WTC11 (cell line): Measurements from ENCODE around the gene OPCML. TPM values are rescaled to one million over a fixed set of nuclear protein-coding genes. Genes with fewer than 3 reads are reported as not detected.

Source experiments
- ATAC-seq: fragments of 200-7000 bp; cut with Tn5 transposase; 2 replicates; pipeline ENCODE4 v1.10.0; 2021; ENCODE audit warnings: mild to moderate bottlenecking, moderate library complexity
- CTCF ChIA-PET: fragments of 300-600 bp; sonication (Branson Sonifier 250); formaldehyde crosslinking; loops from one replicate; lab custom pipeline; 2021; ENCODE audit warnings: antibody characterized with exemption; lab: Charles Lee
- POLR2A ChIA-PET: fragments of 350-600 bp; sonication (Branson Sonifier 250); formaldehyde crosslinking; loops from one replicate; lab custom pipeline; 2021; ENCODE audit warnings: antibody characterized with exemption; lab: Charles Lee
- DNase-seq: peaks from one replicate; pipeline ENCODE4 v3.0.0; 2021; ENCODE audit warnings: low spot score
- H3K27ac Mint-ChIP-seq: 2 replicates; pipeline ENCODE4 v1.8.0; 2021; ENCODE audit warnings: mixed read lengths
- H3K27me3 Mint-ChIP-seq: 2 replicates; pipeline ENCODE4 v1.8.0; 2021; ENCODE audit warnings: low read depth, mild to moderate bottlenecking, moderate library complexity, mixed read lengths
- H3K36me3 Mint-ChIP-seq: 2 replicates; pipeline ENCODE4 v1.8.0; 2021; ENCODE audit warnings: mixed read lengths
- H3K4me1 Mint-ChIP-seq: 2 replicates; pipeline ENCODE4 v1.8.0; 2022; ENCODE audit warnings: mixed read lengths
- H3K4me3 Mint-ChIP-seq: 2 replicates; pipeline ENCODE4 v1.8.0; 2021; ENCODE audit warnings: mild to moderate bottlenecking, moderate library complexity, mixed read lengths
- H3K9me3 Mint-ChIP-seq: 2 replicates; pipeline ENCODE4 v1.8.0; 2021; ENCODE audit warnings: mixed read lengths
- CREM ChIP-seq: sonication (generic); formaldehyde crosslinking; IDR thresholded peaks from 2 replicates; pipeline ENCODE4 v1.8.1; 2022; ENCODE audit warnings: mild to moderate bottlenecking, missing genetic modification reagents, moderate library complexity
- ELF4 ChIP-seq: sonication (generic); formaldehyde crosslinking; IDR thresholded peaks from 2 replicates; pipeline ENCODE4 v1.8.1; 2022; ENCODE audit warnings: low read depth, mild to moderate bottlenecking, moderate library complexity, missing genetic modification reagents
- ETV6 ChIP-seq: sonication (generic); formaldehyde crosslinking; IDR thresholded peaks from 2 replicates; pipeline ENCODE4 v1.8.1; 2022; ENCODE audit warnings: mild to moderate bottlenecking, missing genetic modification reagents
- GABPB1 ChIP-seq: sonication (generic); formaldehyde crosslinking; IDR thresholded peaks from 2 replicates; pipeline ENCODE4 v1.8.1; 2023; ENCODE audit warnings: mild to moderate bottlenecking, missing genetic modification reagents
- HMGA2 ChIP-seq: fragments of 250-450 bp; sonication (Bioruptor Pico); IDR thresholded peaks from 2 replicates; pipeline ENCODE4 v1.4.0; 2021; ENCODE audit warnings: mild to moderate bottlenecking, moderate library complexity
- MXD4 ChIP-seq: fragments of 250-450 bp; sonication (Bioruptor Pico); IDR thresholded peaks from 2 replicates; pipeline ENCODE4 v1.8.0; 2021; ENCODE audit warnings: mild to moderate bottlenecking, moderate library complexity, borderline replicate concordance
- NFATC4 ChIP-seq: fragments of 250-450 bp; sonication (Bioruptor Pico); IDR thresholded peaks from 2 replicates; pipeline ENCODE4 v1.9.0; 2021; ENCODE audit warnings: mild to moderate bottlenecking
- NR3C1 ChIP-seq: sonication (generic); formaldehyde crosslinking; conservative IDR thresholded peaks from 2 replicates; pipeline ENCODE4 v1.8.1; 2023; ENCODE audit warnings: low read depth, mild to moderate bottlenecking, missing genetic modification reagents
- OVOL2 ChIP-seq: fragments of 250-450 bp; sonication (Bioruptor Pico); IDR thresholded peaks from 2 replicates; pipeline ENCODE4 v1.9.0; 2021; ENCODE audit warnings: mild to moderate bottlenecking, borderline replicate concordance
- RELA ChIP-seq: sonication (generic); formaldehyde crosslinking; IDR thresholded peaks from 2 replicates; pipeline ENCODE4 v1.8.1; 2022; ENCODE audit warnings: missing genetic modification reagents, mild to moderate bottlenecking, borderline replicate concordance
- RORB ChIP-seq: fragments of 250-450 bp; sonication (Bioruptor Pico); IDR thresholded peaks from 2 replicates; pipeline ENCODE4 v1.9.0; 2021; ENCODE audit warnings: mild to moderate bottlenecking
- TEAD1 ChIP-seq: sonication (generic); formaldehyde crosslinking; IDR thresholded peaks from 2 replicates; pipeline ENCODE4 v1.8.0; 2022; ENCODE audit warnings: mild to moderate bottlenecking, missing genetic modification reagents
- TEAD4 ChIP-seq: sonication (generic); formaldehyde crosslinking; IDR thresholded peaks from 2 replicates; pipeline ENCODE4 v1.8.0; 2022; ENCODE audit warnings: mild to moderate bottlenecking, missing genetic modification reagents
- ZBTB21 ChIP-seq: sonication (generic); formaldehyde crosslinking; IDR thresholded peaks from 2 replicates; pipeline ENCODE4 v1.8.1; 2023; ENCODE audit warnings: mild to moderate bottlenecking, missing genetic modification reagents, borderline replicate concordance
- ZNF138 ChIP-seq: sonication (generic); formaldehyde crosslinking; conservative IDR thresholded peaks from 2 replicates; pipeline ENCODE4 v1.8.1; 2022; ENCODE audit warnings: mild to moderate bottlenecking, moderate library complexity, missing genetic modification reagents
- ZNF317 ChIP-seq: sonication (generic); formaldehyde crosslinking; IDR thresholded peaks from 2 replicates; pipeline ENCODE4 v1.8.1; 2023; ENCODE audit warnings: low read depth, mild to moderate bottlenecking, moderate library complexity, missing genetic modification reagents, borderline replicate concordance
- total RNA-seq: library from RNA; stranded (reverse); gene quantifications from 3 replicates; pipeline ENCODE4 v1.2.3, GENCODE V29; 2021
- TF ChIP-seq, protein P1 (sequence below): fragments of 250-450 bp; sonication (Bioruptor Pico); conservative IDR thresholded peaks from 2 replicates; pipeline ENCODE4 v1.9.0; 2021; ENCODE audit warnings: mild to moderate bottlenecking
- TF ChIP-seq, protein P2 (sequence below): sonication (generic); formaldehyde crosslinking; IDR thresholded peaks from 2 replicates; pipeline ENCODE4 v1.8.1; 2023; ENCODE audit warnings: mild to moderate bottlenecking, missing genetic modification reagents, borderline replicate concordance
- TF ChIP-seq, protein P3 (sequence below): sonication (generic); formaldehyde crosslinking; IDR thresholded peaks from 2 replicates; pipeline ENCODE4 v1.8.1; 2023; ENCODE audit warnings: mild to moderate bottlenecking, missing genetic modification reagents
- TF ChIP-seq, protein P4 (sequence below): sonication (generic); formaldehyde crosslinking; IDR thresholded peaks from 2 replicates; pipeline ENCODE4 v1.8.1; 2022; ENCODE audit warnings: missing genetic modification reagents, borderline replicate concordance

OPCML gene
- total RNA-seq, 1 experiment from 2014 or later, result 1.5 TPM

GRCh38 chr11:133212201-133212600 lies 320.1 kb downstream of the OPCML start:
- CTCF ChIA-PET, result no interaction called here
- H3K4me1 Mint-ChIP-seq, result peaks cover 14% of the 10 kb centered on the region
- POLR2A ChIA-PET, result no interaction called here
- peaks cover 2% of the 10 kb centered on the region; the same call in 1 of the 2 replicates for H3K9me3 Mint-ChIP-seq
- no peak for DNase-seq
- H3K27me3 Mint-ChIP-seq, result no peaks in the 10 kb centered on the region
- no peak for TF ChIP-seq HMGA2
- TF ChIP-seq TEAD1 (CRISPR knock-in tag), result no peak
- TF ChIP-seq ELF4 (CRISPR knock-in tag), result no peak
- no peak for TF ChIP-seq ZNF138
- no peak for TF ChIP-seq NFATC4 (CRISPR knock-in tag)
- TF ChIP-seq GABPB1 (CRISPR knock-in tag), result no peak
- TF ChIP-seq, protein P1, sequence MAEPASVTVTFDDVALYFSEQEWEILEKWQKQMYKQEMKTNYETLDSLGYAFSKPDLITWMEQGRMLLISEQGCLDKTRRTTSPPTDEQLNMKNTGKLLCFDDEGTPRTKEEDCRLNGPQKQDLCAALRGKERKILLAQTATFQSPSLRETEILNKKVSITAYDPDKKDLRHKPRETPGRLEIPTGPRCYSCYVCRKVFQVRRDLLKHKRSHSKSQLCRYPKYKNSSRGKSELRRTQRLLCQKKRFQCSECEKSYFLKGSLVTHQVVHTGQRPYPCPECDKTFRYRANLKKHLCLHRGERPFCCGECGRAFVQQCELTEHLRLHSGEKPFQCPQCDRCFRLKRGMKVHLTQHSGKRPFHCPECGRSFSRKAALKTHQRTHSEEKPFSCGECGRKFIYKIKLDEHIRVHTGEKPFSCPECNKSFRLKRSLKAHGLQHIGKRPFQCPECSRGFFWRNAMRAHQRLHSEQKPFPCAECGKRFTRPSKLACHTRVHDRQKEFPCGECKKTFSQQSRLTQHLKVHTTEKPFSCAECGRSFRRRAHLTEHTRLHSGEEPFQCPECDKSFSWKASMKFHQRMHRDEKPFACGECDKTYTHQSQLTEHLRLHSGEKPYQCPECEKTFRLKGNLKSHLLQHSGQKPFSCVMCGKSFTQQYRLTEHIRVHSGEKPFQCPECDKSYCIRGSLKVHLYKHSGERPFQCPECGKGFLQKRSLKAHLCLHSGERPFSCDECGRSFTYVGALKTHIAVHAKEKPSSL (CRISPR knock-in tag), result no peak
- TF ChIP-seq, protein P2, sequence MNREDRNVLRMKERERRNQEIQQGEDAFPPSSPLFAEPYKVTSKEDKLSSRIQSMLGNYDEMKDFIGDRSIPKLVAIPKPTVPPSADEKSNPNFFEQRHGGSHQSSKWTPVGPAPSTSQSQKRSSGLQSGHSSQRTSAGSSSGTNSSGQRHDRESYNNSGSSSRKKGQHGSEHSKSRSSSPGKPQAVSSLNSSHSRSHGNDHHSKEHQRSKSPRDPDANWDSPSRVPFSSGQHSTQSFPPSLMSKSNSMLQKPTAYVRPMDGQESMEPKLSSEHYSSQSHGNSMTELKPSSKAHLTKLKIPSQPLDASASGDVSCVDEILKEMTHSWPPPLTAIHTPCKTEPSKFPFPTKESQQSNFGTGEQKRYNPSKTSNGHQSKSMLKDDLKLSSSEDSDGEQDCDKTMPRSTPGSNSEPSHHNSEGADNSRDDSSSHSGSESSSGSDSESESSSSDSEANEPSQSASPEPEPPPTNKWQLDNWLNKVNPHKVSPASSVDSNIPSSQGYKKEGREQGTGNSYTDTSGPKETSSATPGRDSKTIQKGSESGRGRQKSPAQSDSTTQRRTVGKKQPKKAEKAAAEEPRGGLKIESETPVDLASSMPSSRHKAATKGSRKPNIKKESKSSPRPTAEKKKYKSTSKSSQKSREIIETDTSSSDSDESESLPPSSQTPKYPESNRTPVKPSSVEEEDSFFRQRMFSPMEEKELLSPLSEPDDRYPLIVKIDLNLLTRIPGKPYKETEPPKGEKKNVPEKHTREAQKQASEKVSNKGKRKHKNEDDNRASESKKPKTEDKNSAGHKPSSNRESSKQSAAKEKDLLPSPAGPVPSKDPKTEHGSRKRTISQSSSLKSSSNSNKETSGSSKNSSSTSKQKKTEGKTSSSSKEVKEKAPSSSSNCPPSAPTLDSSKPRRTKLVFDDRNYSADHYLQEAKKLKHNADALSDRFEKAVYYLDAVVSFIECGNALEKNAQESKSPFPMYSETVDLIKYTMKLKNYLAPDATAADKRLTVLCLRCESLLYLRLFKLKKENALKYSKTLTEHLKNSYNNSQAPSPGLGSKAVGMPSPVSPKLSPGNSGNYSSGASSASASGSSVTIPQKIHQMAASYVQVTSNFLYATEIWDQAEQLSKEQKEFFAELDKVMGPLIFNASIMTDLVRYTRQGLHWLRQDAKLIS (CRISPR knock-in tag), result no peak
- no peak for TF ChIP-seq RORB
- TF ChIP-seq CREM, result no peak
- TF ChIP-seq, protein P3, sequence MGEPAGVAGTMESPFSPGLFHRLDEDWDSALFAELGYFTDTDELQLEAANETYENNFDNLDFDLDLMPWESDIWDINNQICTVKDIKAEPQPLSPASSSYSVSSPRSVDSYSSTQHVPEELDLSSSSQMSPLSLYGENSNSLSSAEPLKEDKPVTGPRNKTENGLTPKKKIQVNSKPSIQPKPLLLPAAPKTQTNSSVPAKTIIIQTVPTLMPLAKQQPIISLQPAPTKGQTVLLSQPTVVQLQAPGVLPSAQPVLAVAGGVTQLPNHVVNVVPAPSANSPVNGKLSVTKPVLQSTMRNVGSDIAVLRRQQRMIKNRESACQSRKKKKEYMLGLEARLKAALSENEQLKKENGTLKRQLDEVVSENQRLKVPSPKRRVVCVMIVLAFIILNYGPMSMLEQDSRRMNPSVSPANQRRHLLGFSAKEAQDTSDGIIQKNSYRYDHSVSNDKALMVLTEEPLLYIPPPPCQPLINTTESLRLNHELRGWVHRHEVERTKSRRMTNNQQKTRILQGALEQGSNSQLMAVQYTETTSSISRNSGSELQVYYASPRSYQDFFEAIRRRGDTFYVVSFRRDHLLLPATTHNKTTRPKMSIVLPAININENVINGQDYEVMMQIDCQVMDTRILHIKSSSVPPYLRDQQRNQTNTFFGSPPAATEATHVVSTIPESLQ (CRISPR knock-in tag), result no peak
- TF ChIP-seq, protein P4, sequence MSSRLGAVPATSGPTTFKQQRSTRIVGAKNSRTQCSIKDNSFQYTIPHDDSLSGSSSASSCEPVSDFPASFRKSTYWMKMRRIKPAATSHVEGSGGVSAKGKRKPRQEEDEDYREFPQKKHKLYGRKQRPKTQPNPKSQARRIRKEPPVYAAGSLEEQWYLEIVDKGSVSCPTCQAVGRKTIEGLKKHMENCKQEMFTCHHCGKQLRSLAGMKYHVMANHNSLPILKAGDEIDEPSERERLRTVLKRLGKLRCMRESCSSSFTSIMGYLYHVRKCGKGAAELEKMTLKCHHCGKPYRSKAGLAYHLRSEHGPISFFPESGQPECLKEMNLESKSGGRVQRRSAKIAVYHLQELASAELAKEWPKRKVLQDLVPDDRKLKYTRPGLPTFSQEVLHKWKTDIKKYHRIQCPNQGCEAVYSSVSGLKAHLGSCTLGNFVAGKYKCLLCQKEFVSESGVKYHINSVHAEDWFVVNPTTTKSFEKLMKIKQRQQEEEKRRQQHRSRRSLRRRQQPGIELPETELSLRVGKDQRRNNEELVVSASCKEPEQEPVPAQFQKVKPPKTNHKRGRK (CRISPR knock-in tag), result no peak
- TF ChIP-seq NR3C1 (CRISPR knock-in tag), result no peak
- TF ChIP-seq ZBTB21 (CRISPR knock-in tag), result no peak
- TF ChIP-seq ZNF317 (CRISPR knock-in tag), result no peak
- no peak for TF ChIP-seq OVOL2 (CRISPR knock-in tag)
- TF ChIP-seq RELA (CRISPR knock-in tag), result no peak
- TF ChIP-seq ETV6 (CRISPR knock-in tag), result no peak
- no peak for TF ChIP-seq MXD4 (CRISPR knock-in tag)
- TF ChIP-seq TEAD4 (CRISPR knock-in tag), result no peak
- H3K36me3 Mint-ChIP-seq, result no peaks in the 10 kb centered on the region
- ATAC-seq, result no peak
- H3K27ac Mint-ChIP-seq, result no peak overlapping the region
- no peak overlapping the region for H3K4me3 Mint-ChIP-seq
